NK-92 (cell line): ENCODE data around the gene ROBO2.

Source experiments
- DNase-seq: peaks from one replicate; lab custom pipeline; 2025; ENCODE audit not compliant: unreplicated experiment; lab: John Stamatoyannopoulos, UW

ROBO2 gene

GRCh38 chr3:77102951-77103769 is 63.3 kb downstream of the ROBO2 start:
- DNase-seq = no peak

GRCh38 chr3:77122652-77123051 is 82.8 kb downstream of the ROBO2 start:
- DNase-seq = no peak

GRCh38 chr3:77125966-77126365 is 86.1 kb downstream of the ROBO2 start:
- DNase-seq = no peak

- DNase-seq = no peak
Observed at GRCh38 chr3:77134769-77135168, 94.9 kb downstream of the ROBO2 start.

GRCh38 chr3:77137559-77137958 is 97.7 kb downstream of the ROBO2 start:
- no peak for DNase-seq

GRCh38 chr3:77139624-77140023 is 99.7 kb downstream of the ROBO2 start:
- DNase-seq = no peak

- no peak for DNase-seq
Observed at GRCh38 chr3:77141423-77141822, 101.5 kb downstream of the ROBO2 start.

- DNase-seq = no peak
Observed at GRCh38 chr3:77142578-77142977, 102.7 kb downstream of the ROBO2 start.

GRCh38 chr3:77146004-77146403 is 106.1 kb downstream of the ROBO2 start:
- no peak for DNase-seq

GRCh38 chr3:77147836-77148578 is 108.1 kb downstream of the ROBO2 start:
- no peak for DNase-seq

GRCh38 chr3:77149382-77149781 is 109.5 kb downstream of the ROBO2 start:
- DNase-seq = no peak

- DNase-seq = no peak
Observed at GRCh38 chr3:77150028-77150427, 110.1 kb downstream of the ROBO2 start.

GRCh38 chr3:77150759-77151158 is 110.9 kb downstream of the ROBO2 start:
- no peak for DNase-seq

GRCh38 chr3:77158730-77159581 is 119.1 kb downstream of the ROBO2 start:
- DNase-seq = no peak

GRCh38 chr3:77160931-77161497 is 121.1 kb downstream of the ROBO2 start:
- no peak for DNase-seq

GRCh38 chr3:77169823-77170222 is 129.9 kb downstream of the ROBO2 start:
- DNase-seq = no peak

- no peak for DNase-seq
Observed at GRCh38 chr3:77171026-77171425, 131.1 kb downstream of the ROBO2 start.

GRCh38 chr3:77179762-77180161 is 139.9 kb downstream of the ROBO2 start:
- DNase-seq = no peak

GRCh38 chr3:77182341-77182740 is 142.4 kb downstream of the ROBO2 start:
- no peak for DNase-seq

- DNase-seq = no peak
Observed at GRCh38 chr3:77186319-77186718, 146.4 kb downstream of the ROBO2 start.

- DNase-seq = no peak
Observed at GRCh38 chr3:77186728-77187127, 146.8 kb downstream of the ROBO2 start.
